Measurements from ENCODE around the gene DDX39A. TPM values are rescaled to one million over a fixed set of nuclear protein-coding genes. Genes with fewer than 3 reads are reported as not detected.

The DDX39A gene
- total and polyA plus RNA-seq, 3 experiments from 2014 or later, result 110 to 302 (median 298) TPM

DNA sequence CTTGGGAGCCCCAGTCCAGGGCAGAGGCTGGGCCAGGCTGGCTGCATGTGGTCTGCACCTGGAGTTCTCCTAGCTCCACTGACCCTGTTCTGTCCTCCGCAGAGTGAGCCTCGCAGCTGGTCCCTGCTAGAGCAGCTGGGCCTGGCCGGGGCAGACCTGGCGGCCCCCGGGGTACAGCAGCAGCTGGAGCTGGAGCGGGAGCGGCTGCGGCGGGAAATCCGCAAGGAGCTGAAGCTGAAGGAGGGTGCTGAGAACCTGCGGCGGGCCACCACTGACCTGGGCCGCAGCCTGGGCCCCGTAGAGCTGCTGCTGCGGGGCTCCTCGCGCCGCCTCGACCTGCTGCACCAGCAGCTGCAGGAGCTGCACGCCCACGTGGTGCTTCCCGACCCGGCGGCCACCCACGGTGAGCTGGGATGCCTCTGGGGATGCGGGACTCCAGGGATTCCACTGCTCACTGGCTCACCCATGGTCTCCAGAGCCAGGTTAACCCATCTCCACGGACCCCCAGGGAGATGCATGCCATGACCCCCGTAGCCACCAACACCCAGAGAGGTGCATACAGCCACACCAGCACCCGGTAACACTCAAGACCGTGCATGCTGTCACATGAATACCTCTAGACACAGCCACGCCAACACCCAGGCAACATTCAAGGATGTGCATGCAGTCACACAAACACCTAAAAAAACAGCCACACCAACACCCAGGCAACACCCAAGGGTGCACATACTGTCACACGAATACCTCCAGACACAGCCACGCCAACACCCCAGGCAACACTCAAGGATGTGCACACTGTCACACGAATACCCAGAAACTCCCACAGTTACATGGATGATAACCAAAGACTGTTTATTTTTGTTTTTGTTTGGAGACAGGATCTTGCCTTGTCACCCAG lies 22.1 kb upstream of the DDX39A start:
- Mint-ChIP-seq H3K27ac (peak overlapping the region in 6 of 8 donors; percentile 47 to 98 (median 81)), H3K4me1 (peaks cover 42 to 66% (median 58%) of the 10 kb centered on the region in 3 donors), H3K36me3 (peaks cover 8 to 51% (median 20%) of the 10 kb centered on the region in 3 donors), H3K4me3 (peak overlapping the region; percentile 92 to 99 (median 93)), H3K9me3 (no peaks in the 10 kb centered on the region), H3K27me3 (no peaks in the 10 kb centered on the region)
- no peak overlapping the region for H3K27ac ChIP-seq (ENCODE audit: low read depth, low read length)
- DNase-seq, result no peak
- H3K4me1 ChIP-seq (ENCODE audit: insufficient read depth, low read length), result peaks cover 48% of the 10 kb centered on the region
- peak overlapping the region; percentile 75 for H3K4me3 ChIP-seq (ENCODE audit: low read length)
- H3K27me3 ChIP-seq (ENCODE audit: insufficient read depth, low read length, poor library complexity, severe bottlenecking), result no peaks in the 10 kb centered on the region
- peaks cover 42% of the 10 kb centered on the region for H3K36me3 ChIP-seq (ENCODE audit: insufficient read depth, low read length)
- ChIA-PET POLR2A (interaction anchor here (0.6 to 1.5 kb wide), 2 partner anchors 9 to 163 kb away, joined by 3 to 4 read pairs; no protein-coding TSS in a partner anchor), CTCF (interaction anchor here (1.1 kb wide), 1 partner anchor 10 kb away, joined by 3 read pairs; no protein-coding TSS in a partner anchor)
- no peaks in the 10 kb centered on the region for H3K9me3 ChIP-seq (ENCODE audit: low read length)

DNA sequence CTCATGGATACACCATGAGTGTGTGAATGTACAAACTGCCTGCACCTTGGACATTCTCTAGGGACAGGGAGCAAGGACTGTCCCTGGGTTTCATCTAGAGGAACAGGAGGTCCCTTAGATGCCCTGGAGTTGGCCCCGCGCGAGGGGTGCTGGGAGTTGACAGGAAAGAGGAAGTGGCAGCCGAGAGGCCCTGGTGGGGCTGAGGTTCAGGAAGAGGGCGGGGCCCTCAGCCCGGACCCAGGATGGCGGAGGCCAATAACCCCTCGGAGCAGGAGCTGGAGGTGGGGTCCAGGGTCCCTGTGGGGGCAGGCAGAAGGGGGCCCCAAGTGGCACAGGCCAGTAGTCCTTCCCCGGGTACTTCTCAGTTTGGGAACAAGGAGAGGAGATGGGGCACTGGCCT lies 20.9 kb upstream of the DDX39A start:
- no peaks in the 10 kb centered on the region for H3K27me3 Mint-ChIP-seq
- H3K4me1 Mint-ChIP-seq, result peaks cover 44 to 68% (median 63%) of the 10 kb centered on the region in 3 donors
- no peaks in the 10 kb centered on the region for H3K27me3 ChIP-seq (ENCODE audit: insufficient read depth, low read length, poor library complexity, severe bottlenecking)
- peak overlapping the region; percentile 75 for H3K4me3 ChIP-seq (ENCODE audit: low read length)
- POLR2A ChIA-PET, result interaction anchor here (0.5 to 1.5 kb wide), 3 partner anchors 8 to 83 kb away, joined by 4 to 5 read pairs (median 4); no protein-coding TSS in a partner anchor
- CTCF ChIA-PET, result interaction anchor here (0.9 to 1.2 kb wide), 4 partner anchors 8 to 32 kb away, joined by 3 to 4 read pairs (median 3); partner anchors contain the start of gene DDX39A
- H3K36me3 ChIP-seq (ENCODE audit: insufficient read depth, low read length), result peaks cover 32% of the 10 kb centered on the region
- H3K9me3 ChIP-seq (ENCODE audit: low read length), result no peaks in the 10 kb centered on the region
- H3K9me3 Mint-ChIP-seq, result no peaks in the 10 kb centered on the region
- peaks cover 8 to 46% (median 19%) of the 10 kb centered on the region in 3 donors for H3K36me3 Mint-ChIP-seq
- H3K4me1 ChIP-seq (ENCODE audit: insufficient read depth, low read length), result peaks cover 50% of the 10 kb centered on the region
- H3K27ac Mint-ChIP-seq, result peak overlapping the region; percentile 90 to 98 (median 94)
- H3K4me3 Mint-ChIP-seq, result peak overlapping the region; percentile 92 to 99 (median 93)
- peak overlapping the region; percentile 60 for H3K27ac ChIP-seq (ENCODE audit: low read depth, low read length)
- DNase-seq, result peak; percentile 69 to 85 (median 71)

DNA sequence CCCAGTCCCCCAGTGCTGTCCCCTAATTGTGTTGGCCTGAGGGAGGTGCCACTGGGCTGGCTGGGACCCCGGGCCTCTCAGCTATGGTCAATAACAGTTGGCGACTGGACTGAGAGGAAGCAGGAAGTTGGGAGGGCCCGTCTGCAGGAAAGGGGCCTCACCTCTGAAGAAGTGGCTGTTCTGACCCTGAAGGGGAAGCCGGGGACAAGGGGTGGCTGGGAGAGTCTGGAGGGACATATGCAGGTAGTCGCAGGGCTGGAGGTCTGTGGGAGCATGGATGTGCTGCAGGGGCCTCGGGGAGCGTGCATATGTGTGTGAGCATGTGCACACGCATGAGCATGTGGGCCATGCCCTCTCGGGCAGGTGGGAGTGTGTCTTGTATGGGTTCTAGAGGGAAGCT lies 19.9 kb upstream of the DDX39A start:
- H3K4me3 Mint-ChIP-seq, result peak overlapping the region; percentile 52 to 95 (median 92)

DNA sequence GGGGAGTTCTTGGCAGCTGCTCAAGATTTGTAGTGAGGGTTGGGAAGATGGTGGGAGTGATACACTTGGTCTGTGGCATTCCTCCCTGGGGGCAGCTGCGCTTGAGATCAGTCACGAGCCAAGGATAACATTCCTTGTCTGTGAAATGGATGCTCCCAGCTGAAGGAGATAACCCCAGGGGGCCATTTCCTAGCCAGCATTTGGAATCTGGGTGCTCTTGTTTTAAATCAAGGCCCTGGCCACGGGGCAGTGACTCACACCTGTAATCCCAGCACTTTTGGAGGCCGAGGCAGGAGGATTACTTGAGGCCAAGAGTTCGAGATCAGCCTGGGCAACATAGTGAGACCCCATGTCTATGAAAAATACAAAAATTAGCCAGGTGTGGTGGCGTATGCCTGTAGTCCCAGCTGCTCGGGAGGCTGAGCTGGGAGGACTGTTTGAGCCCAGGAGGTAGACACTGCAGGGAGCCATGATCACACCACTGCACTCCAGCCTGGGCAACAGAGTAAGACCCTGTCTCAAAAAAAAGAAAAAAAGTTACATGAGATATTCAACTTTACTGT lies 18.5 kb upstream of the DDX39A start:
- DNase-seq, result no peak
- Mint-ChIP-seq H3K27me3 (no peaks in the 10 kb centered on the region), H3K4me1 (peaks cover 47 to 65% (median 64%) of the 10 kb centered on the region in 3 donors), H3K36me3 (peaks cover 4 to 24% (median 6%) of the 10 kb centered on the region in 3 donors), H3K9me3 (no peaks in the 10 kb centered on the region), H3K4me3 (peak overlapping the region; percentile 2 to 79 (median 39)), H3K27ac (peak overlapping the region; percentile 31 to 97 (median 78))
- POLR2A ChIA-PET, result interaction anchor here (0.6 kb wide), 1 partner anchor 27 kb away, joined by 3 read pairs; no protein-coding TSS in a partner anchor
- no peaks in the 10 kb centered on the region for H3K27me3 ChIP-seq (ENCODE audit: insufficient read depth, low read length, poor library complexity, severe bottlenecking)
- no peak overlapping the region for H3K4me3 ChIP-seq (ENCODE audit: low read length)
- no peak overlapping the region for H3K27ac ChIP-seq (ENCODE audit: low read depth, low read length)
- CTCF ChIA-PET, result interaction anchor here (2.0 kb wide), 1 partner anchor 35 kb away, joined by 5 read pairs; no protein-coding TSS in a partner anchor
- no peaks in the 10 kb centered on the region for H3K9me3 ChIP-seq (ENCODE audit: low read length)
- H3K36me3 ChIP-seq (ENCODE audit: insufficient read depth, low read length), result peaks cover 11% of the 10 kb centered on the region
- H3K4me1 ChIP-seq (ENCODE audit: insufficient read depth, low read length), result peaks cover 61% of the 10 kb centered on the region

More for the DNA sequence above, 19.9 kb upstream of the DDX39A start:
- no peaks in the 10 kb centered on the region for H3K9me3 Mint-ChIP-seq
- Histone ChIP-seq H3K36me3 (ENCODE audit: insufficient read depth, low read length) (peaks cover 23% of the 10 kb centered on the region), H3K27ac (ENCODE audit: low read depth, low read length) (no peak overlapping the region), H3K9me3 (ENCODE audit: low read length) (no peaks in the 10 kb centered on the region), H3K27me3 (ENCODE audit: insufficient read depth, low read length, poor library complexity, severe bottlenecking) (no peaks in the 10 kb centered on the region), H3K4me3 (ENCODE audit: low read length) (no peak overlapping the region), H3K4me1 (ENCODE audit: insufficient read depth, low read length) (peaks cover 60% of the 10 kb centered on the region)
- peaks cover 4 to 36% (median 13%) of the 10 kb centered on the region in 3 donors for H3K36me3 Mint-ChIP-seq
- CTCF ChIA-PET, result interaction anchor here (1.1 to 1.3 kb wide), 3 partner anchors 10 to 91 kb away, joined by 3 to 4 read pairs (median 3); no protein-coding TSS in a partner anchor
- no peaks in the 10 kb centered on the region for H3K27me3 Mint-ChIP-seq
- POLR2A ChIA-PET, result interaction anchor here (0.7 kb wide), 1 partner anchor 83 kb away, joined by 4 read pairs; no protein-coding TSS in a partner anchor
- no peak for DNase-seq
- H3K27ac Mint-ChIP-seq, result peak overlapping the region in 7 of 8 donors; percentile 47 to 97 (median 84)
- H3K4me1 Mint-ChIP-seq, result peaks cover 48 to 71% (median 66%) of the 10 kb centered on the region in 3 donors

DNA sequence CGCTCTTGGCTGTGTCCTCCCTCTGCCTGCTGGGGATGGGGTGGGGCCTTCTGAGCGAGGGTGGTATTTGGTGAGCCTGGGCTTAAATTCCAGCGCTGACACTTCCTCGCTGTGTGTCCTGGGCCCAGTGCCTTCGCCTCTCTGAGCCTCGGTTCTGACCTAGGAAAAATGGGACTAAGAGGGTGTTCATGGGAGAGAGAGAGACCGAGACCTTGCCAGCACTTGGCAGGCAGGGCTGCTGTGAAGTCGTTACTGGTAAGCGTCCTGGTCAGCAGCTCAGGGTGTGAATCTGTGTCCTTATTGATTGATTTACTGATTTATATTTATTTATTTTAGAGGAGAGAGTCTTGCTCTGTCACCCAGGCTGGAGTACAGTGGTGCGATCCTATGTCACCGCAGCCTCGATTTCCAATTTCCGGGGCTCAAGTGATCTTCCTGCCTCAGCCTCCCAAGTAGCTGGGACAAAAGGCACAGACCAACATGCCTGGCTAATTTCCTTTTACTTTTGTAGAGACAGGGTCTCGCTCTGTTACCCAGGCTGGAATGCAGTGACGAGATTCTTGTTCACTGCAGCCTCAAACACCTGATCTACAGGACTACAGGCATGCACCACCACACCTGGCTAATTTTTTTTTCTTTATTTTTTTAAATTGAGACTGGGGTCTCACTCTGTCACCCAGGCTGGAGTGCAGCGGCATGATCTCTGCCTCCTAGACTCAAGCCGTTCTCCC lies 16.3 kb upstream of the DDX39A start:
- ChIA-PET CTCF (interaction anchor here (0.5 kb wide), 1 partner anchor 64 kb away, joined by 3 read pairs; no protein-coding TSS in a partner anchor), POLR2A (no interaction called here)
- no peaks in the 10 kb centered on the region for H3K27me3 ChIP-seq (ENCODE audit: insufficient read depth, low read length, poor library complexity, severe bottlenecking)
- H3K4me1 Mint-ChIP-seq, result peaks cover 47 to 67% (median 63%) of the 10 kb centered on the region in 3 donors
- DNase-seq, result no peak
- peak overlapping the region; percentile 74 for H3K27ac ChIP-seq (ENCODE audit: low read depth, low read length)
- no peaks in the 10 kb centered on the region for H3K36me3 ChIP-seq (ENCODE audit: insufficient read depth, low read length)
- peak overlapping the region; percentile 12 to 95 (median 88) for H3K27ac Mint-ChIP-seq
- H3K9me3 Mint-ChIP-seq, result no peaks in the 10 kb centered on the region
- peaks cover 0 to 1% of the 10 kb centered on the region in 2 donors for H3K27me3 Mint-ChIP-seq
- peaks cover 0 to 10% (median 2%) of the 10 kb centered on the region in 3 donors for H3K36me3 Mint-ChIP-seq
- no peaks in the 10 kb centered on the region for H3K9me3 ChIP-seq (ENCODE audit: low read length)
- H3K4me3 Mint-ChIP-seq, result peak overlapping the region; percentile 37 to 89 (median 62)
- H3K4me3 ChIP-seq (ENCODE audit: low read length), result no peak overlapping the region
- H3K4me1 ChIP-seq (ENCODE audit: insufficient read depth, low read length), result peaks cover 57% of the 10 kb centered on the region

DNA sequence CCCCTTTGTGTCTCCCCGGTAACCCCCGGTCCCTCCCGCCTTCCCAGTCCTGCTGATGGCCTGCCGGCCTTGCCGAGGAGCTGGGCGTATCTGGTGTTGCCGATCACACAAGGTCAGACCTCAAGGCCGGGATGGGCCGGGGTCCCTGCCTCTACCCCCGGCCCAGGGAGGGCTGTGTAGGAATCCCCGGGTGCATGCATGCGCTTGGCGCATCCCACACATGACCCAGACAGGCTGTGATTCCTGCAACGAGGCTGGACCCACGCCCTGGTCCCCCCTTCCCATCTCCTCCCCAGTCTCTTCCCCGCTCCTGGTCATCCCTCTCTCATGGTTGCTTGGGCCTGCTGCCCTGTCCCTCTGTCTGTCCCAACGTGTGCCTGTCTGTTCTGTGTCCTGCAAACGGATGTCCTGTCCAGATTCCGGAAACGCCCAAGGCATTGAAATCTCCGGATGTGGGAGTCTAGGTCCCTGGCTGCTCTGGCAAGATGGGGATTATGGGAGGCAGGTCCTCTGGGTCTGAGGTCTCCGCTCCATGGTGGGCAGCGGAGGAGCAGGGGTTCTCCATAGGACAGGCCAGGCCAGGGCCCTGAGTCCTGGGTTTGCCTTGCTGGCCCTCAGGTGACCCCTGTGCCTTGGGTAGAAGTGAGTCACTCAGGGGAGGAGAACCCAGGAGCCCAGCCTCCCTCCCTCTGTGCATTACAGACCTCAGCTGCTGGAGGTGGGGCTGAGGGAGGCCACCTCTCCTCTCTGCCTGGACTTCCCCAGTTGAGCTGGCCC lies 15.6 kb upstream of the DDX39A start:
- Mint-ChIP-seq H3K4me1 (peaks cover 40 to 61% (median 56%) of the 10 kb centered on the region in 3 donors), H3K9me3 (no peaks in the 10 kb centered on the region), H3K27me3 (peaks cover 0 to 1% of the 10 kb centered on the region in 2 donors), H3K36me3 (peaks cover 0 to 3% (median 0%) of the 10 kb centered on the region in 3 donors), H3K27ac (peak overlapping the region; percentile 76 to 97 (median 92)), H3K4me3 (peak overlapping the region; percentile 67 to 92 (median 85))
- Histone ChIP-seq H3K27ac (ENCODE audit: low read depth, low read length) (peak overlapping the region; percentile 74), H3K4me1 (ENCODE audit: insufficient read depth, low read length) (peaks cover 52% of the 10 kb centered on the region), H3K9me3 (ENCODE audit: low read length) (no peaks in the 10 kb centered on the region), H3K27me3 (ENCODE audit: insufficient read depth, low read length, poor library complexity, severe bottlenecking) (no peaks in the 10 kb centered on the region), H3K4me3 (ENCODE audit: low read length) (peak overlapping the region; percentile 47), H3K36me3 (ENCODE audit: insufficient read depth, low read length) (no peaks in the 10 kb centered on the region)
- peak in 2 of 5 donors; percentile 21 to 62 for DNase-seq
- CTCF ChIA-PET, result interaction anchor here (0.5 kb wide), 1 partner anchor 65 kb away, joined by 3 read pairs; no protein-coding TSS in a partner anchor
- POLR2A ChIA-PET, result interaction anchor here (0.6 kb wide), 1 partner anchor 66 kb away, joined by 4 read pairs; no protein-coding TSS in a partner anchor
